Glomerular visceral epithelial cell (primary cell): ENCODE data around the gene ZNF407.
A peak's percentile ranks its signal among the peaks of the same experiment; 100 is the strongest.

Experiments
- DNase-seq: peaks from one replicate; pipeline ENCODE4 v3.0.0-alpha.2; 2016; ENCODE audit errors: extremely low spot score

ZNF407 gene

GRCh38 chr18:74831571-74832250 lies 234.0 kb downstream of the ZNF407 start:
- peak; percentile 66 for DNase-seq

- no peak for DNase-seq
Observed at GRCh38 chr18:74832381-74832780, 234.7 kb downstream of the ZNF407 start.

GRCh38 chr18:74832999-74833398 lies 235.3 kb downstream of the ZNF407 start:
- no peak for DNase-seq

GRCh38 chr18:74834424-74835309 lies 237.0 kb downstream of the ZNF407 start:
- no peak for DNase-seq

- DNase-seq = peak; percentile 69
Observed at GRCh38 chr18:74836296-74837139, 238.8 kb downstream of the ZNF407 start.

GRCh38 chr18:74840492-74841167 lies 243.0 kb downstream of the ZNF407 start:
- DNase-seq = peak; percentile 45

DNA sequence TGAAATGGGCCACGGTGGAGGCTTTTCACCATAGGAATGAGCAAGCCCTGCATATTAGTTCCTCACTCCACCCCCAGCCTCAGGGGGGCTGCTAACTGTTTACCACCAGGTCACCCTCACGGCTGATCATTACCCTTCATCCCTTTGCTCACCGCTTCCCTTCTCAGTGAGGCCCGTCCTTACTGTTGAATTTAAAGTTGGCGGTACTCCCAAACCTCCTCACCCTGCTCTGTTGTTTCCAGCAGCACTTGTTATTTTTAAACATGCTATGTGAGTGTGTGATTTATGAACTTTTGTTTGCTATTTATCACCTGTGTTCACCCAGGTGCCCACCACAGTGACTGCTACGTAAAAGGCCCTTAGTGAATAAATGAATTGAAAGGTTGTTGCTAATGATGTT lies 243.6 kb downstream of the ZNF407 start:
- no peak for DNase-seq

DNA sequence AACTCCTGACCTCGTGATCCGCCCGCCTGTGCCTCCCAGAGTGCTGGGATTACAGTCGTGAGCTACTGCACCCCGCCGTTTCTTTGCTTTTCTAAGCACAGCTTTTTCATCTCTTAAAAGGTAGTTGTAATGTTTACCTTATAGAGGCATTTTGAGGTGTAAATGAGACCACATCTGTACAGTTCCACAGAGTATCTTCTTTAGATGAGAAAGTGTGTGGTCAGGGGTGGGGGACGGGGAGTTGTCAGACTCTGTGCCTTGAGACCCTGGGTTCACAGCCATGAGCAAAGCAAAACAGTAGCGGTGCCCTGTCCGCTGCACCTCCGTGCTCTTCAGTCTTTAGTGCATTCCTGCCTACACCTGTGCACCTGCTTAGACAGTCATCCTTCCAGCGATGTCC lies 251.6 kb downstream of the ZNF407 start:
- no peak for DNase-seq

DNA sequence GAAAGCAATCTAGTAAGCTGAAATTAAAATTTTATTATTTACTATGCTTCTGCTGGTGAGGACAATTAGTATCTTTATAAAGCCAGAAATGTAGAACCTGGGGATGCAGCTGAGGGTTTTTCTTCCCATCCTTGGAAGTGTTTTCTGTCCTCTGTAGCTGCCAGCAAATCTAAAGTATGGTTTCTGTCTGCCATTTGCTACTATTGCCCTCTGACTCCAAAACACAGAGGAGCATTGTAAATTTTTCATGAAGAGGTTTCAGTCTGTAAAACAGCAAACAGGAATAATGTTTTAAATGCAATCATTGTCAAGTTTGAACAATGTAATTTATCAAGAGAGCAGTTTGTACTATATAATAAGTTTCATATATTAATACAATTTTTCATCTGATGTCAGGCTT lies 258.8 kb downstream of the ZNF407 start:
- DNase-seq = no peak

GRCh38 chr18:74856928-74857327 lies 259.3 kb downstream of the ZNF407 start:
- DNase-seq = no peak

DNA sequence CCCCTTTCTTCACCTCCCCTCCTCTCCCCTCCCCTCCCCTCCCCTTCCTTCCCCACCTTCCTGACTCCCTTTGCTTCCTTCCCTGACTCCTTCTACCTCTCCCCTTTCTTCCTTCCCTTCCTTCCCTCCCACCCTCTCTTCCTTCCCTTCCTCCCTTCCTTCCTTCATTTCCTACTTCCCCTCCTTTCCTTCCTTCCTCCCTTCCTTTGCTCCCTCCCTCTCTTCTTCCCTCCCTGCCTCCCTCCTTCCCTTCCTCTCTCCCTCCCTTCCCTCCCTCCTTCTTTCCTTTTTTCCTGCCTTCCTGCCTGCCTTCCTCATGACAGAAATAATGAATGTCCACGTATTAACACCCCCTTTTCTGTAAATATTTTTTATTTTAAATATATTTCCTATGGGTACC lies 260.2 kb downstream of the ZNF407 start:
- no peak for DNase-seq

- DNase-seq = no peak
Observed at GRCh38 chr18:74861154-74861553, 263.5 kb downstream of the ZNF407 start.

GRCh38 chr18:74862094-74862493 lies 264.4 kb downstream of the ZNF407 start:
- DNase-seq = no peak

- DNase-seq = no peak
Observed at GRCh38 chr18:74866577-74866976, 268.9 kb downstream of the ZNF407 start.

DNA sequence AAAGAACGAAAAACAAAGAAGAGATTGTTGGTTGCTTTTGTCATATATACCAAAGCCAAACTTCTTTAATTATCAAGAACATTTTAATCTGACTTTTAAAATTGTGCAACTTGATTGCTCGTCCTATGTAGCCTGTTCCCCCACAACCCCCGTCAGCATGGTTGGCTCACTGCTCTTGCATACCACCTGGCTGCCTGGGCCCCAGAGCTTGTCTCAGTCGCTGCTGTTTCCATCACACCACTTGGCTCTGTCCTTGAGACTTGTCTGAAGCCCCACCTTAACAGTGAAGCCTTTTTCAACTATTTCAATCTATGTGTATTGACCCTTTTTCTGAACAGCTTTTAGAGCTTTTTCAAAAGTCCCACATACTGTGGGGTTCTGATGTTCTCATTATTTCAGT lies 270.8 kb downstream of the ZNF407 start:
- DNase-seq = no peak

GRCh38 chr18:74869904-74870863 lies 272.5 kb downstream of the ZNF407 start:
- DNase-seq = no peak

DNA sequence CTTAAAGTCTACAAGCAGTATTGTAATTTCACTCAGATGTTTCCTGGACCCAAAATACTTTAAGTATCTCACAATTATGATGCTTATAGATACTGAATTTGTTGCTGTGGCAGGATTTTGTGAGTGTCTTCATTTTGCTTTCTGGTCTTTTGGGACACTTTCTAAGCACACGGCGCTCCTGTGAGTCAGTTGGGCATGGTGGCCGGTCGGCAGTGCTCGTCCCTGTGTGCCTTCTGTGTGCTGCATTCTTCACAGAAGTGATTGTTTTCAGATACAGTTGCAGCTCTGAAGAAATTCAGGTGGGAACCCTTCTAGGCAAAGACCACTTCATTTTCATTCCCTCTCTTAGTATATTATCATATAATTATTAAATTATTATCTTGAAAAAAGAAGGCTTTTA lies 273.3 kb downstream of the ZNF407 start:
- DNase-seq = no peak

- DNase-seq = no peak
Observed at GRCh38 chr18:74873629-74874028, 276.0 kb downstream of the ZNF407 start.

DNA sequence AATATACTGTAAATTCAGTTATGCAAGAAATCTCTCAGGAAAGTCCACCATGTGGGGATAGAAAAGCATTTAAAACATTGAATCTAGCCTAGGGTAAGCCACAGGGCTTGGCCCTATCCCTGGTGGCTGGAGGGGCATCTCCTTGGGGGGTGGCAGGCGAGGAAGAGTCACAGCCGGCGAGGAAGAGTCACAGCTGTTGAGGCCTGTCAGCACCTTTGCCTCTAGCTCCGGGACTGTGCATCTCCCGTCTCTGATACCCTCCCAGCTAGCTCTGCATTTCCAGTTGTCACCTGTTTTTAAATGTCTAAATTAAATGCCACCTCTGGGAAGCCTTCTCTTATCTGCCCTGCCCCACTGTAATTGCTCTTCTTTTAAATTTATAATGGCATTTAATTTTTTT lies 276.7 kb downstream of the ZNF407 start:
- no peak for DNase-seq

DNA sequence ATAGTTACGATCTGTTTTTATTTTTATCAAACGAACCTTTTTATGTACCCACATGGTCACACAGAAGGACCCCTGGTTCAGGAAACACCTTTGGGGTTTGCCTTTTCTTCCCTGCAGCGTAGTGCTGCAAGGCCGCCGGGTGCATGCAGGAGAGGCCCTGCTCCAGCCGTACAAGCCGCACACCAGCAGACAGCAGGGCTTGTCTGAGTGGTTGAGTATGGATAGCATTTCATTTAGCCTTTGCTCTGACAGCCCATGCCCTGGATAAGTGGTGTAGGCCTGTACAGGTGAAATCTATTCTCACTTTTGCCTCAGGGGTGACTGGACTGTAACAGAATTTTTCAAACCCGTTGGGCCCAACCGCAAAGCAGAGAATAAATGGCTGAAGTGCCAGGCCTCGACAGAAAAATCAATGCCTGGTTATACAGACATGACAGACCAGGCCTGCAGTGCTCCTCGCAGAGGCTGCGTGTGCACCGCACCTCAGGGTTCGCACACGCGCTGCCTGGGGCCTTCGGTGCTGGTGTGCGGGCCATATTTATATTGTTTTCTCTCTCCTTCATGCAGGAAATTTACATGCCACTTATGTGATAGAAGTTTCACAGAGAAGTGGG lies 279.1 kb downstream of the ZNF407 start:
- no peak for DNase-seq
